HG03060 (cell line): ENCODE measurements around the gene ZNF652.
"Not testable (repeated sequence)": the region's sequence is repeated elsewhere in the genome, so short reads cannot be mapped to it uniquely, and the experiment has no call there.

Experiments used
- ATAC-seq: cut with Tn5 transposase; IDR thresholded peaks from one replicate; pipeline ENCODE4 v1.9.1; 2021; ENCODE audit warnings: low read depth, moderate number of reproducible peaks; ENCODE audit not compliant: unreplicated experiment

Gene ZNF652

DNA sequence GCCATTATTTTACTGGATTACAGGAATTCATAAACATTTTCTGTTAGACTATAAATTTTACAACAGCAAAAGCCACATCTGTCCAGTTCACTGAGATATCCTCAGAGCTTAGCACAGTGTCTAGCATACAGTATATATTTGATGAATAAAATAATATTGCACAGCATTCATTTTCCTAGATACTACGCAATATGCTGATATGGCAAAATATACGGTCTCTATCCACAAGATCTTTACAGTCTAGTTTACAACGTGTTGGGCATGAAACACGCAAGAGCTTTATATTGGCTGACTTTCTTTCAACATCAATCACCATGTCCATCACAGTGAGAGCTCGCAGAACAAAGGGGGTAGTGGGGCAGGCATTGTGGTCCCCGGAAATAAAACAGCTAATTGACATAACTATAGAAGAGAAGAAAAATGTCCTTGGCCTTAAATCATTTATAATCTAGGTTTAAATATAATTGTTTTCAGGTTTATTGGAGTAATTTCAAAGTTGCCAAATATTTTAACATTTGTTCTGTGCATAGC, 43.5 kb downstream of the ZNF652 start:
- no peak for ATAC-seq

DNA sequence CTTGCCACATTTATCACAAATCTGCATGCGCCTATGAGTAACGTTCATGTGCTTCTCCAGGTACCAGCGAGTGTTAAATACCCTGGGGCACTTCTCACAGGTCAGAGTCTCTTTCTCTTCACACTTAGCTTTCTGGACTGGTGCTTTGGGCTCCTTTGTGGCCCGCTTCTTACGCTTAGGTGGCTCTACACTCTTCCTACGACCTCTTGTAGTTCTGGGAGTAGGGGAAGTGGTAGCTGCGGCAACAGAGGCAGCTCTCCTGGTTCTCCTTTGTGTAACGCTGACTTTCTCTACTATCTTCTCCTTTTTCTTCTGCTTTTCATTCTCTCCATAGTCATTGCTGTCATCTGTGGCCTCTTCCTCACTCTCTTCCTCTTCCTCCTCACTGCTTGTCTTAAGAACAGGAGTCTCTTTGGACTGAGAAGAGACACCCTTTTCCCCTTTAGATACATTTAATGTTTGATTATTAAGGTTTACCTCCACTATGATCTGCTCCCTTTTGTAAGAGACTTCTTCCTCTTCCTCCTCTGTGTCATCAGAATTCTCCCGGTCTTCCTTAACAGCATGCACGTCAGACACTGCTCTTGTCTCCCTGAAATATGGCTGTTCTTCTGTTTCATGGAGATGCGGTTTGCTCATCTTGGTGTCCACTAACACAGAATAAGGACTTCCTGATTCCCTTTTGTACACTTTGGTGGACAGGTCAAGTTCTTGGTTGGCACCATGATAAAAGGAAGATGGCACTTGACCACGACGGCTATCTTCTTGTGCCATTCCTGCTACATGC, 45.0 kb downstream of the ZNF652 start:
- no peak for ATAC-seq

DNA sequence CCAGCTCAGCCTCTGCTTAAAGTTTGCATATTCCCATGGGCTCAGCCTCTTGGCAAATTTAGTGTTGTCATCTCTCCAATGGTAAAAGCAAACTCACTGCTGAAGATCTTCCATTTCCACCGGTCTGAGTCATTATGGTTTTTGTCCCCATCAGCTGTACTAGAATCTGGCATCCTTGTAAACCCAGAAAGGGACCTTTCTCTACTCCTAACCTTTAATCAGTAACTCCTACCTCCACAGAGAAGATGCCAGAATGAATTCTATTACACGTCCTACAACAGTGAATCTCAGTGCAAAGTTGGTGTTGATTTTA, 45.8 kb downstream of the ZNF652 start:
- ATAC-seq: no peak

DNA sequence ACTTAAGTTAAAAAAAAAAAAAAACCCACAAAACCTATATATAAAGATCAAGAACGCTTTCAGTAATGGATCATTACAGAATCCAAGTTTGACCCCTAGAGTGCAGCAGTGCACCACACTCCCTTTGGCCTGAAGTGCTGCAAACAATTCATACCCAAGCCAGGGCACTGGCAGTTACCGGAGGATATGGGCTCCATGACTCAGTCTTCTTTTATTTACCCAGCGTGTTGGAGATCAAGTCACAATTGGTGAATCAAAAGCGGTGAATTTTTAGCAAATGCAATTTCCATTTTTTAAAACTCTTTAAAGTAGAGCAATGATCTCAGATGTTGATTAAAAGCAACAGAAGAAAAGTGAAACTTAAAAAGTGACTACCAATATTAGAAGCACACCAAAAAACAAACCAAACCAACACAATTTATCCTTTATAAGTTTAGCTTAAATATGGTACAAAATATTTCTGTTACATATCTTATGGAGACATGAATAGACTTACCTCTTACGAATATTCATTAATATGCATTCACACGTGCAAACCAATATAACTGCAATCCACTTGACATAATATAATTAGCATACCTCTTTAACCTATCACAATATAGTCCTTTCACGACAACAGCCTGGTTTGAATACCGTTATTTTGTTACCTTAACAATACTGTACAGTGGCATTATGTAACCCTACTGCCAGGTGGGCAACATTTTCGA, 46.3 kb downstream of the ZNF652 start:
- no peak for ATAC-seq

DNA sequence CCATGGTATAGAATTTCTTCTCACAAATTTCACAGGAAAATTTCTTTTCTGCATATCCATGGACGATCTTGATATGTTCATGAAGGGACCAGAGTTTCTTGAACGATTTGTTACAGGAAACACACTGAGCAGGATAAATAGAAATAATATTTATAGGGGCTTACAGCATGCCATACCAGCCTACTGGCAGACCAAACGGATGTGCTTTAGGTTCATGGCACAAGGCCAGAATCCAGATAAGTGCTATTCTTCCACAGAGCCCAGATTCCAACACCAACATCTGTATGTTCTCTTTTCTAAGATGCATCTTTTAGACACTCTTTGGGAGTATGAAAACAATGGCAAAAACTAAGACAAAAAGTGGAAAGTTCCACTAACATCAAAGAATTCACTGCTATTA, 49.3 kb downstream of the ZNF652 start:
- no peak for ATAC-seq

DNA sequence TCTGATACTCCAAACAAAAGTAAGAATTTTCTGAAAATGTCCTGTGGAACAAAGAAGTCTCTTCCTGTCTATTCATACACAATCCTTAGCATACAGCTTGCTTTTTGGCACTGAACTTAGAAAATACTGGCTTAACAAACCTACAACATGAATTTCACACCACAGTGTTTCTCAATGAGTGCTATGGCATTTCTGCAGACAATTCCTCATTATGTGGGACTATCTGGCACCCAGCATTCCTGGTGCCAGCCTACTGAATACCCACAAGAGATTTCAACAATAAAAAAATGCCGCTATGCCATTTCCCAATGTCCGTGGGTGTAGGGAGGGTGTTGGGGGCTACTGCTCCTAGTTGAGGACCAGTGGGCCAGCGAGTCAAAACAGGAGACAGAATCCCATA, 62.1 kb downstream of the ZNF652 start:
- no peak for ATAC-seq

DNA sequence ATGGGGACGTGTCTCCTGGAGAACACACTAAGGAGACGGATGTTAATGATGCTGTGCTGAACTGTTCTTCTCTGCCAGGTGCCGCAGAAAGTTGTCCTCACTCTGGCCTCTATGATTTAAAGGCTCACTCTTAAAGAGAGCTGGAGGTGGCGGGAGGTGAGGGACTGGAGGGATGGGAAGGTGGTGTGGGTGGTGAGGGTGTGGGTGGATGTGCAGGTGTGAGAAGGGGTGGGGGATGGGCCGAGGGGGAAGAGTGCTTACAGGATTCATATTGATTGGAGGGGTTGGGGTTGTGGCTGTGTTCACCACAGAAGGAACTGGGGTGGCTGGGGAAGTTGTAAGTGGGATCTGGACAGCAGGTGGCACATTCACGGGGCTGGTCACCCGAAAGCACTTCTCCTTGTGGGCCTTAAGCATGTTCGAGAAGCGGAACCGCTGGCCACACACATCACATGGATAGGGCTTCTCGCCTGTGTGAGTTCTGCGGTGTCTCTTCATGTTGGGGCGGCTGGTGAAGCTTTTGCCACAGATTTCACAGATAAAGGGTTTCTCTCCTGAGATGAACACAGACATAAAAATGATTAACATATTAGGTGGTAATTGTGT, 63.6 kb downstream of the ZNF652 start:
- no peak for ATAC-seq

DNA sequence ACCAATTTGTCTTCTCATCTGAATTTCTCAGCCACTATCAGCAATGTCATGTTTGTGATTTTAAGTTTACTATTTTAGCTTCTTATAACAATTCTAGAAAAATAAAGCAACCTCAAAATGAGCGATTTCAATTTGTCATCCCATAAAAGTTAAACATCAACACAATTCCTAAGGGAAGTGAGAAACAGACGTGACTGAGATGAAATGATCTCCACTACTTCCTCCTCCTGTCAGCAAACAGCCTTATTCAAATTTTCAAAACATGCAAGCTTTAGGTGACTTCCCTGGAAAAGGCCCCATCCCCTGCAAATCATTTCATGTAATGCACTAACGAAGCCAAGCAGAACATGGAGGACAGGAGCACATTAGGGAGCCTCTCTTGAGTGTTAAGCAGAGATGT, 64.9 kb downstream of the ZNF652 start:
- no peak for ATAC-seq

DNA sequence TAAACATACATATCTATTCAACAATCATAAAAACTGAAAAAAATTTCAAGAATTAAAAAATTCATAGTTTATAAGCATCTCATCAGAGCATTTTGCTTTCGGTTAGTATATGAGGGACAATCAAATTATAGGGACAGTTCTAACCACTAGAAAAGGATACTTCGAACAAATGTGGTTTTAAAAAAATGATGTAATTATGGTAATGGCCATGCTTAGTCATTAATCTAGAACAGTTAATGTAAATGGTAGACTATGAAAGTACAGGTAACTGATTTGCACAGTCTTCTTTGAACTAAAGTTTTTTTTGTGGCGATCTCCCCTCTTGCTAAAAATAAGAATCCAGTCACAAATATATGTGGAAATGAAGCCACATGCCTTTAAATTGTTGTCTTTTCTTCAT, 67.9 kb downstream of the ZNF652 start:
- no peak for ATAC-seq

DNA sequence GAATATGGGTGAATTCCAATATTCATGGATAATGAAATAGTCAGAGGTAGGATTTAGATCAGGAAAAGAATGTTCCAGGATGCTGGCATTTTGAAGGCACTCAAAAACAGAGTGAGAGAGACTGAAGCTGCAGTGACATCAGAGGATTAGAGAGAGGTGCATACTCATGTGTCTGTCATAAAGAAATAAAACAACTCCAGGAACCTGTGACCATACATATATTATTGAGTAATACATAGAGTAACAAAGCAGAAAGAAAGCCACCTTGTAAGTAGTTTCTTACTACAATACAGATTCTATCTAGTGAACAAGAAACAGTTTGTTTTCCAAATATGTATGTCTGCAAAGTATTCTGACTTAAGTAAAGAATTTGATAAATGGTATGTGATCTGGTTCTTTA, 69.1 kb downstream of the ZNF652 start:
- ATAC-seq: no peak

DNA sequence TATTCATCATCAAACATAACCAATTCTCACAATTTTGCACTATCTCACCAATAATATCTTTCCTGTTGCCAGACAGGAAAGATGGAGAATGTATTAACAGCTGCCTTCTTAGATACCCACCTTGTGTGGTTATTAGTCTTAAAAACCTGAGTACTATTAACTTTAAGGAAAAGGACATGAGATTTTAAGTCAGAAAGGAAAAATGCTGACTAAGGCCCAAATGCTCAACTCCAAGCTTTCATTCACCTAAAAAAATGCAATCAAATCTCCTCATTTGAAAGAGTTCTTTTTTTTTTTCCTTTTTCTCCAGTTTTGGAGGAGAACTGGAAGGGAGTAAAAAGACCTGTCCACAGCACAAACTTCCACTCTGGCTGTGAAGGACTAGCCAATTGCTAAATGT, 70.1 kb downstream of the ZNF652 start:
- no peak for ATAC-seq

DNA sequence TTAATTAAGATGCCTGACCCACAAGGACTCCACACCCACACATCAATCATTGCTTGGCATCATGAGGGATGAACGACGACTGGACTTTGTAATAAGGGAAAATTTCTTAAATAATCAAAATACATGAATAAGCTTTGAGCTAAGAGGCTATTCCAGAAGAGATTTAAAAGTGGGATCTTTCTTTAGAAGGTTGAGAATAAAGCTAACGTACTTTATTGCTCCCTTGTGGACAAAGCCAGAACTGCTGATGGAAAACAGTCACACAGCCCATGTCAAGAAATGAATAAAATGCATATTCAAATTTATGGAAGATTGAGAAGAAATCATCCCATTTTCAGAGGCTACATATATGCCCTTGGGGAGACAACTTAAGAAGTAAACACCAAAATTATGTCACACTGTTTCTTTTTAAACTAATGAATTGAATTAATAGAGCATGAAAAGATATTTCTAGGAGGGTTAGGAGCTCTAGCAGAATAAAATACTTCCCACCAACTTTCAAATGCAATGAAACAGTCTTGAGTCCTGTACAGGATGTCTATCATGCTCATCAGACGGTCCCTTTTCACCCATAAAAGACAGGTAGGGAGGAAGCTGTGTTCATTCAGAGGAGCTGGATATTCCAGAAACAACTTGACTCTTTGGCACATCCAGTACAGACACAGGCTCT, 71.2 kb downstream of the ZNF652 start:
- ATAC-seq: no peak

DNA sequence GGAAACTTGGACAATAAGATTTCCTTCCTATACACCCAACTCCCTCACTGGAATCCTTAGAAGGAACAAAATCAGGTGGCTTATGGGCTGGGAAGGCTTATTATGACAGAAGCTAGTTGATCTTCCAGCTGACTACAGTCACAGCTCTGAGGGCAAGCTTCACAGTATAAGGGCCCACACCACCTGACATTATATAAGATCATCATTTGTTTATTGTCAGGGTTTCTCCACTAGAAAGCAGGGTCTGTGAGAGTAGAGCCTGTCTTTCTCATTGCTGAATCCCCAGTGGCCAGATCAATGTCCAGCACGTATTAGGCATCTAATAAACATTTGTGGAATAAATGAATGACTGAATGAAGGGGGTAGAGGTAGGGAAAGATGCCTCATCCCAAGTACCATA, 73.7 kb downstream of the ZNF652 start:
- ATAC-seq: no peak

DNA sequence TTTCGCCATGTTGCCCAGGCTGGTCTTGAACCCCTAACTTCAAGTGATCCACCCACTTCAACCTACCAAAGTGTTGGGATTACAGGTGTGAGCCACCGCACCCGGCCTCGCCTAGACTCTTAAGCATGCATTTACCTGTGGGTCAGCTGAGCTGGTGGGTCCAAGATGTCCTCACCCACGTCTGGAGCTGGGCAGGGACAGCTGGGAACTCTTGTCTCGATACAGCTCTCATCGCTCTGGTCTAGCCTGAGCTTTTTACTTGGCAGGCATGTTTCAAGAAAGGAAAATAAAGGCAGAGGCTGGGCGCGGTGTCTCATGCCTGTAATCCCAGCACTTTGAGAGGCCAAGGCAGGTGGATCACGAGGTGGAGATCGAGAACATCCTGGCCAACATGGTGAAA, 74.6 kb downstream of the ZNF652 start:
- ATAC-seq: no peak

DNA sequence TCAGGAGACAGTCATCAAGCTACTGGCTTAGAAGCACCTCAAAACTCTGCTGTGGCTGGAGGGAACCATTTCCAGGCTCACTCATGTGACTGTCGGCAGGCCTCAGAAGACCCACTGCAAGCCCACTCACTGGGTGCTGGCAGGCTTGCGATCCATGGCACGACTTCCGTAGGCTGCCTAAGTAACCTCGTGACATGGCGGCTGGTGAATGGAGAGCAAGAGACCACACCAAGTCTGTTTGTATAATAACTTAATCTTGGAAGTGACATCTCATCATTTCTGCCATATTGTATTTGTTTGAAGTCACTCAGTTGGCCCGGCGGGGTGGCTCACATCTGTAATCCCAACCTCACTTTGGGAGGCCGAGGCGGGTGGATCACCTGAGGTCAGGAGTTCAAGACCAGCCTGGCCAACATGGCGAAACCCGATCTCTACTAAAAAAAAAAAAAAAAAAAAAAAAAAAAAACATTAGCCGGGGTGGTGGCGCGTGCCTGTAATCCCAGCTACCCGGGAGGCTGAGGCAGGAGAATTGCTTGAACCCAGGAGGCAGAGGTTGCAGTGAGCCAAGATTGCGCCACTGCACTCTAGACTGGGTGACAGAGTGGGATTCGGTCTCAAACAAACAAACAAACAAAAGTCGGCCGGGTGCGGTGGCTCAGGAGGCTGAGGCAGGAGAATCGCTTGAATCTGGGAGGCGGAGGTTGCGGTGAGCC, 75.6 kb downstream of the ZNF652 start:
- not testable (repeated sequence) for ATAC-seq

DNA sequence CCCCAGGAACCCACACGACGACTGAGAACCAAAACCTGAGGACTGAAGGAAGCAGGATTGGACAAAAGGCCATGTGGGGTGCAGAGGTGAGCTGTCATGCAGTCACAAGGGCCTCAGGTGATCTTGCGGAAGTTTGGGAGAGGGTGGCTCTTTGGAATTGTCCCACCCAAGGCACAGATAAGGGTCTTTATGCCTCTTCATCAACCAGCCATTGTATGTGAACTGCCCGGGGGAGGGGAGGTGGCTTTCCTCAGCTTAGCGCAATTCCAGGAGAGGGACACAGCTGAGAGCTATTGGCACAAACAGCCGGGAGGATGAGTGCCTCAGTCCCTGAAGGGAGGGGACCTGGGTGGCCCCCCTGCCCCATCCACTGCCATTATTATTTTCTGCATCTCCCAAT, 76.3 kb downstream of the ZNF652 start:
- ATAC-seq: no peak

DNA sequence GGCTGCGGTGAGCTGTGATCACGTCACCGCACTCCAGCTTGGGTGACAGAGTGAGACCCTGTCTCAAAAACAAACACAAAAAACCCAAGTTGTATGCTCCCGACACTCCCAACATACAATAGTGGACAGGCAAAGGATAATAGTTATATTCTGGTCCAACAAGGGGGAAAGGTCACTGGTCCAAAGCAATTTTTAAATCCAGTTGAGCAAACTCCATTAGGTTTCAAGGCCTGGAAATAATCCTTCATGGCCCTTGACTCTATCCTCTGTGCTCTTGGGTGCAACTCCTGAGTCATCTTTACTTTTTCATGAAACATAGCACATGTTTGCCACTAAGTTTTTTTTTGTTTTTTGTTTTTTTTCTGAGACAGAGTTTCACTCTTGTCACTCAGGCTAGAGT, 81.1 kb downstream of the ZNF652 start:
- no peak for ATAC-seq

DNA sequence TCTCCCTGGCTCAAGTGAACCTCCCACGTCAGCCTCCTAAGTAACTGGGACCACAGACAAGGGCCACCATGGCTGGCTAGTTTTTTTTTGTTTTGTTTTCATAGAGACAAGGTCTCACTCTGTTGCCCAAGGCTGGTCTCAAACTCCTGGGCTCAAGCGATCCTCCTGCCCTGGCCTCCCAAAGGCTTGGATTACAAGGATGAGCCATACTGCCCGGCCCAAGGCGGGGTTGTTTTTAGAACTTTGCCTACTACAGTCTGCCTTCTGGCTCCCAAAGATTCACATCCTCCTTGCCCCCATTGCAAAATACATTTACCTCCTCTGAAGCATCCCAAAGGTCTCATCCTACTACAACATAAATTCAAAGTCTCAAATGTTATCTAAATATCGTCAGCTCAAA, 82.0 kb downstream of the ZNF652 start:
- no peak for ATAC-seq

DNA sequence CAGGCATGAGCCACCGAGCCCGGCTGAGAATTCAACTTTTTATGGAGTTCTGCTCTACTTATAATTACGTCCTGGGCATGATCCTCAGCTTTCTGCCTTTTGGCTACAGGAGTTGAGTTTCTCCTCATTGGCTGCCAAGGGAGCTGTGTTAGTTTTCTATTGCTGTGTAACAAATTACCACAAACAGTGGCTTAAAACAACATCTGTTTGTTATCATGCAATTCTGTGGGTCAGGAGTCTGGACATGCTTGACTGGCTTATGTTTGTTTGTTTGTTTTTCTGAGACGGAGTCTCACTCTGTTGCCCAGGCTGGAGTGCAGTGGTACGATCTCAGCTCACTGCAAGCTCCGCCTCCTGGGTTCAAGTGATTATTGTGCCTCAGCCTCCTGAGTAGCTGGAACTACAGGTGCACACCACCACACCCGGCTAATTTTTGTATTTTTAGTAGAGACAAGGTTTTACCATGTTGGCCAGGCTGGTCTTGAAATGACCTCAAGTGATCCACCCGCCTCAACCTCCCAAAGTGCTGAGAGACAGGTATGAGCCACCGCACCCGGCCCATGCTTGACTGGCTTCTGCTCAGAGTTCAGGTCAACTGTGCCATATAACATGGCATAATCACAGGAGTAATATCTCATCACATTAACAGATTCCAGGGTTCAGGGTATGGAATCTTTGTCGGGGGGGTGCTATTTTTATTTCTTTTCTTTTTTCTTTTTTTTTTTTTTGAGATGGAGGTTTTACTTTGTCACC, 82.6 kb downstream of the ZNF652 start:
- not testable (repeated sequence) for ATAC-seq

DNA sequence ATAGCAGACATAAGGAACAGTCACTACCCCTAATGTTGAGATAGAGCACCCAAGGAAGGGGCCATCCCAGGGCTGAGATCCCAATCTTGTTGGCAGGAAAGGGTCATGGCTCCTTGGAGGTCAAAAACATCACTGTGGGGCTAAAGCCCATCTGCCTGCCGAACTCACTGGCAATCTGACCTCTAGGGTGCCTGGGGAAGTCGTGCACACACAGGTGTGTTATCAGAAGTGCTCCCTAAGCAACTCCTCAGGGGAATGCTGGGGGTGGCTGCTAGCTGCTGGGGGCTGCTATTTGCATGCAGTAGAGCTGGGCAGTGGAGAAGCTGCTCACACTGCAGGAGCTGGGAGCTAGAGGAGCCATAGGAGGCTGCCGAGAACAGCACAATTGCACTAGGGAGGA, 84.0 kb downstream of the ZNF652 start:
- ATAC-seq: no peak
